ENCODE data around the gene HGFAC.
A peak's percentile ranks its signal among the peaks of the same experiment; 100 is the strongest.
"Not testable (repeated sequence)": the region's sequence is repeated elsewhere in the genome, so short reads cannot be mapped to it uniquely, and the experiment has no call there.

The HGFAC gene

DNA sequence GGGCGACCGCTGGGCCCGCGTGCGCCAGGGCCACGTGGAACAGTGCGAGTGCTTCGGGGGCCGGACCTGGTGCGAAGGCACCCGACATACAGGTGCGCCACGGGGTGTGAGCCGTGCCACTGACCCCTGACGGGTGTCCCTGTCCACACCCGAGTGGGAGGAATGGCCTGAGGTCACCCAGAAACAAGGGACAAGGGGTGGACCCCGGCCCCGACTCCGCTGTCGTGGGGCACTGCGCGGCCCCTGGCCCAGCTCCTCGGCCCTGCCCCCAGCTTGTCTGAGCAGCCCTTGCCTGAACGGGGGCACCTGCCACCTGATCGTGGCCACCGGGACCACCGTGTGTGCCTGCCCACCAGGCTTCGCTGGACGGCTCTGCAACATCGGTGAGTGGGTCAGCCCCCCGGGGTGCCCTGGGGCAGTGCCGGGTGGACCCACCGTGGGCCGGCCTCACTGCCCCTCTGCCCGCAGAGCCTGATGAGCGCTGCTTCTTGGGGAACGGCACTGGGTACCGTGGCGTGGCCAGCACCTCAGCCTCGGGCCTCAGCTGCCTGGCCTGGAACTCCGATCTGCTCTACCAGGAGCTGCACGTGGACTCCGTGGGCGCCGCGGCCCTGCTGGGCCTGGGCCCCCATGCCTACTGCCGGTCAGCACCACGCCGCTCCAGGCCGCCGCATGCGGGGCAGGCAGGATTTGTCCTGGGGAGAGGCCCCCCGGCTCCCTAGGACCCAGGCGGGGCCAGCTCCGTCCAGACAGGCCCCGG is 2.8 kb downstream of the HGFAC start:
- no peak for DNase-seq

DNA sequence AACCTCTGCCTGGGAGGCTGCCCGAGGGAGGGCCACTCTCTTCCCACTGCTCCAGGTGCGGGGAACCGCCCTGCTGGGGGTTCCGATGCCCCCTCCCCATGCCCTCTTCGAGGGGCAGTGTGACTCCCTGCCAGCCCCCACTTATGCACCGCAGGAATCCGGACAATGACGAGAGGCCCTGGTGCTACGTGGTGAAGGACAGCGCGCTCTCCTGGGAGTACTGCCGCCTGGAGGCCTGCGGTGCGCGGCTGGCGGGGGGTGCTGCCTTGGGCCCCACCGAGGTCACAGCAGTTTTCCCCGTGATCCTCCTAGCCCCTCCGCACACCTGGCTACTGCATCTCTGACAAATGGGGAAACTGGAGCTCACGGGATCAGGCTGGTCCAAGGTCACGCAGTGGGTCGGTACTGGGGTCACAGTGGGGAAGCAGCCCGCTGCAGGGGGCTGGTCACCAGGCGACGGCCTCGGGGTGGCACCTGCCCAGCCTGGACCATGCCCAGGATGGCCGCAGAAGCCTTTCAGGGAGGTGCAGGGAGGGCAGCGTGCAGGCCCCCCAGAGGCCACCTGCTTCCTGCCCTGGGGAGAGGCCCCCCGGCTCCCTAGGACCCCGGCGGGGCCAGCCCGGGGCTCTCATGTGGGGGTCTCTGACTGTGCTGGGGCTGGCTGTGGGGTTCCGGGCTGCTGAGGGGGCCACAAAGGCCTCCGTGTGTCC is 3.5 kb downstream of the HGFAC start:
- DNase-seq: no peak

DNA sequence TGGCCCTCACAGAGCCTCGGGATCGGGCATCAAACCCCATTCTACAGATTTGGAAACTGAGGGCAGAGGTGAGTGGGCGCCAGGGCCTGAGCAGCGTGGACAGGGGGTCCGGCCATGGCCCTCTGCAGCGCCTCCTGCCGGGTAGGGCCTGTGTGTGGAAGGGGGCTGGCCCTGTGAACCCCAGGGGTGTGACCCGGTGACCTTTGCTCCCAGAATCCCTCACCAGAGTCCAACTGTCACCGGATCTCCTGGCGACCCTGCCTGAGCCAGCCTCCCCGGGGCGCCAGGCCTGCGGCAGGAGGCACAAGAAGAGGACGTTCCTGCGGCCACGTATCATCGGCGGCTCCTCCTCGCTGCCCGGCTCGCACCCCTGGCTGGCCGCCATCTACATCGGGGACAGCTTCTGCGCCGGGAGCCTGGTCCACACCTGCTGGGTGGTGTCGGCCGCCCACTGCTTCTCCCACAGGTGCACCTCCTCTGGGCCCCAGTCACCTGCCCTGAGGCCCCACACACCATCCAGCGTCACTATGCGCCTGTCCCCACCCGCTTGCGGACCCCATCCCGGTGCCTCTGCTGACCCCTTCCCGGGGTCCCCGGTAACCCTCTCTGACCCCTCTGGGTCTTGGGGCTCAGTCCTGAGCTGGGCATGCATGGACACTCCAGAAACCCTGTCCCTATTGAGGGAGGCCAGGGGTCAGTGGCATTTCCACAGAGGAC is 4.2 kb downstream of the HGFAC start:
- no peak for DNase-seq

DNA sequence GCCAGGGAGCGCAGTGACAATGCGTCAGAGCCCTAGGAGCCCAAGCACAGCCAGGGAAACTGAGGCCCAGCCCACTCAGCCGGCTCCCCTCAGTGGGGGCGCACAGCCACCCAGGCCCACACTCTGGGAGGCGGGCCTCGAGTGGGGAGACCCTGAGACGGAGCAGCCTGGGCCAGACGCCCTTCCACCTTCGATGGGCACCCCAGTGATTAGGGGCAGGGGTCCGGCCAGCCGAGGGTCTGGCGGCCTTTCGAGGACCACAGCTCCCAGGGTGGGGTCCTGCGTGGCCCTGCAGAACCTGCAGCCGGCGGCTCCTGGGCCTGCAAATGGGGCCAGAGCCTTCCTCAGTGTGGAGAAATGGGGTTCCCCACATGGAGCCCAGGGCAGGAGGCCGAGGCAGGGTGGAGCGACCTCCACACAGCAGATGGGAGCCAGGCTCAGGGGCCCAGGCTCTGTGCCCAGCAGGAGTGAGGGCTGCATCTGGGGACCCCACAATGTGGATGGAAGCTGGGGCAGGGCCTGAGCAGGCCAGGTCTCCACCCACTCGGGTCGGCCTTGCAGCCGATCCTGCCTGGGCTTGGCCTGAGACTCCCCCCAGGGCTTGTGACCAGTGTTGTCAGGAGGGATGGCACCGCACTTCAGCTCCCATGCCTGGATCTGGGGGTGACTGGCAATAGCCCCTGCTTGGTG is 5.0 kb downstream of the HGFAC start:
- no peak for DNase-seq

DNA sequence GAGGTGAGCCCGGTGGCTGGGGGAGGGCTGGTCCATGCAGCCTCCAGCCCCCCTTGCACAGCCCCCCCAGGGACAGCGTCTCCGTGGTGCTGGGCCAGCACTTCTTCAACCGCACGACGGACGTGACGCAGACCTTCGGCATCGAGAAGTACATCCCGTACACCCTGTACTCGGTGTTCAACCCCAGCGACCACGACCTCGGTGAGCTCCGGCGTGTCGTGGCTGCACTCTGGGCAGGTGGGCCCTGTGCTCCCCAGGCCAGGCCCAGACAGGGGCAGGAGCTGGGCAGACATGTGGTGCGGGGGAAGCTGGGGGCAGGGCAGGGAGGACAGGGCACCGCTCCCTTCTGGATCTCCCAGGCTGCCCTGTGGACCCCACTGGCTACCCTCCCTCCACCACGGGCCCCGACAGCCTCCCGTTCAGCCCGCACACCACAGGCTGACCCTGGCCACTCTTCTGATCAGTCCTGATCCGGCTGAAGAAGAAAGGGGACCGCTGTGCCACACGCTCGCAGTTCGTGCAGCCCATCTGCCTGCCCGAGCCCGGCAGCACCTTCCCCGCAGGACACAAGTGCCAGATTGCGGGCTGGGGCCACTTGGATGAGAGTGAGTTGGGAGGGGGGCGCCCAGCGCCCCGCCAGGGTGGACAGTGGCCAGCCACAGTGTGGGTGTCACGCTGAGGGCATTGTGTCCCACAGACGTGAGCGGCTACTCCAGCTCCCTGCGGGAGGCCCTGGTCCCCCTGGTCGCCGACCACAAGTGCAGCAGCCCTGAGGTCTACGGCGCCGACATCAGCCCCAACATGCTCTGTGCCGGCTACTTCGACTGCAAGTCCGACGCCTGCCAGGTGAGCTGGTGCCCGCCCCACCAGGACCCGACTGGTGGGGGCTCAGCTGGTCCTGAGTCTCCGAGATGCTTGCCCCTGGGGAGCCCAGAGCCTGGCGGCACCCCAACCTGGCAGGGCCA is 5.9 kb downstream of the HGFAC start:
- DNase-seq: no peak

DNA sequence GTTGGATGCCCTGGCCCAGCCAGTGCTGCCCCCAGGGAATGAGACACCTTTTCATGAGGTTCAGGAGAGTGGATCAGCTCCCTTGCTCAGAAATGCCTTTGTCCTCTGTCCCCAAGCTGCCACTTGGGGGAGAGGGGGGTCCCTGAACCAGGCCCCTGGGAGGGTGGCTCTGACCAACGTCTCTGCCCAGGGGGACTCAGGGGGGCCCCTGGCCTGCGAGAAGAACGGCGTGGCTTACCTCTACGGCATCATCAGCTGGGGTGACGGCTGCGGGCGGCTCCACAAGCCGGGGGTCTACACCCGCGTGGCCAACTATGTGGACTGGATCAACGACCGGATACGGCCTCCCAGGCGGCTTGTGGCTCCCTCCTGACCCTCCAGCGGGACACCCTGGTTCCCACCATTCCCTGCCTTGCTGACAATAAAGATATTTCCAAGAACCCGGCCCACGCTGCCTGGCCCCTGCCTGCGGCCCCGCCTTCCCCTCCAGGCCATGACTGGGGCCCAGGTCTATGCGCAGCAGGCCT is 7.3 kb downstream of the HGFAC start:
- DNase-seq: no peak

DNA sequence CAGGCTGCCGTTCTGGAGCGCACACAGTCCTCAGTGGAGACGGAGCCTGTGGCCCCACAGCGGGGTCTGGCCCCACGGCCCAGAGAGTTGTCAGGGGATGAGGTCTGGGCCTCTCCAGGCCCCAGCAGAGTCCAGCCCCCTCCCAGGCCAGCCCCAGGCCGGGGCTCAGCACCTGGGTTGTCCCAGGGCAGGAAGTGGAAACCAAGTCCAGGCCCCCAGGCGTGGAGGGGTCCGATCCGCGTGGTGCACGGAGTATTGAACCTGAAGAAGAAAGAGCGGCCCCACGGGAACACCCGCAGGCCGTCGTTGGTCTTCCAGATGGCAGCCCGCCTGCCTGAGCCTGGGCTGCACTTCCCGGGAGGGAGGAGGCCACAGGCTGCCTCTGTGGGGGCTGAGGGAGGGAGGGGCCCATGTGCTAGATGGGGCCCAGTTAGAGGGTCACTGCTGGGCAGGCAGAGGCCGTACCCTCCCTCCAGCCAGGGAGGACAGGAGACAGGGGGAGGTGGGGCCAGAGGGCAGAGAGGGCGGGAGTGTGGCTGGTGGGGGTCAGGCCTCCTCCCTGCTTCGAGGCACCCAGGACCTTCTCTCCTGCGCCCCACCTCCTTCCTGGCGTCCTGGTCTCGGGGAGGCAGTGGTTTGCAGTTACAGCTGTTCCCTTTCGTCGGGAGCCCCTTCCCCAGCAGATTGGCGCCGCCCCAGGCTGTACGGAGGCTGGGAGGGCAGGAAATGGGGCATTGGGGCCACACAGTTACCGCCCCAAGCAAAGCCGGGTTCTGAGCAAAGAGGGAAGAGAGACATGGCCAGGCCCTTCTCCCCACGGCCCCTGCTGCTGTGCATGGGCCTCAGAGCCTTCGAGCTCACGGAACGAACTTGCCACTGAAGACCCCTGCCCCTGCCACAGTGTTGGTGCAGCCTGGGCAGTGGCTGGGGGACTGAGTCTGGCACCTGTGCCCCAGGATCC is 8.1 kb downstream of the HGFAC start:
- DNase-seq: no peak

DNA sequence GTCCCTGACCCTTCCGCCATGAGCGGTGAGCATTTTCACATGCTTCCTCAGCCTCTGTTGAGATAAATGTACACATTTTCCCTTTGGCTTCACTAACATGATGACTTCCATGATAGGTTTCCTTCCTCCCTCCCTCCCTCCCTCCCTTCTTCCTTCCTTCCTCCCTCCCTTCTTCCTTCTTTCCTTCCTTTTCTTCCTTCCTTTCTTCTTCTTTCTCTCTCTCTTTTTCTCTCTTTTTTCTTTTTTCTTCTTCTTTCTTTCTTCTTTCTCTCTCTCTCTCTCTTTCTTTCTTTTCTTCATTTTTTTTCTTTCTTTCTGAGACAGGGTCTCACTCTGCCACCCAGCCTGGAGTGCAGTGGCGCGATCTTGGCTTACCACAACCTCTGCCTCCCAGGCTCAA is 8.9 kb downstream of the HGFAC start:
- DNase-seq: no peak

DNA sequence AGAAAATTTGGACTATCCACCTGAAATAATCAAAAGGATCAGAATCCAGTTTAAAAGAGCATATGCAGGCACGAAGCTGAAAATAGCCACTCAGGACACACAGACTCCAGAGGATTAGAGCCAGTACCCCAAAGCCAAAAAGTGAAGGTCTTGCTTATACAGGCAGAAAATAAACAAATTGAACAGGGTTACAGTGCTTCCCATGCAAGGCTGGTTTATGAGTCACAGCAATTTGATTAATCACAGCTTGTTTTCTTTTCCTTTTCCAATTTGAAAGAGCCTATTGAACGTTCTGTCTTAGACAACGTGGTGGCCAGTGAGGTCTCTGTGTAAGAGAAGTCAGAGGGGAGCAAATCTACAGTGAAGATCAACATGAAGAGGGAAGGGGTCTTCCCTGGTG is 10.2 kb downstream of the HGFAC start:
- DNase-seq: no peak

DNA sequence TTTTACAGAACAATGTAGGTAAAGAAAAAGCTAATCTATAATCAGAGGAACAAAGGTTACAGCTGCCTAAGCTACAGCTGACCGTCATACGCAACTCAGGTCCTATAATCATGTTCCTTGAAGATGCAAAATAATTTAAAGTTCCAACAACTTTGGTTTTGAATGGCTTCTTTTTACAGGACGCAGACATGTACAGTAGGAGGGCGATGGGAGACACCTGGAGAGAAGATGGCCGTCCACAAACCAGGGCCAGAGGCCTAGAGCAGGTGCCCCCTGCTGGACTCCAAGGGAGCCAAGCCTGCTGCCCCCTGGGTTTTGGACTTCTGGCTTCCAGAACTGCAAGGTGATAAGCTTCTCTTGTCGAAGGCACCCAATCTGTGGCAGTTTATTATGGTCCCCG is 10.6 kb downstream of the HGFAC start:
- DNase-seq: no peak

DNA sequence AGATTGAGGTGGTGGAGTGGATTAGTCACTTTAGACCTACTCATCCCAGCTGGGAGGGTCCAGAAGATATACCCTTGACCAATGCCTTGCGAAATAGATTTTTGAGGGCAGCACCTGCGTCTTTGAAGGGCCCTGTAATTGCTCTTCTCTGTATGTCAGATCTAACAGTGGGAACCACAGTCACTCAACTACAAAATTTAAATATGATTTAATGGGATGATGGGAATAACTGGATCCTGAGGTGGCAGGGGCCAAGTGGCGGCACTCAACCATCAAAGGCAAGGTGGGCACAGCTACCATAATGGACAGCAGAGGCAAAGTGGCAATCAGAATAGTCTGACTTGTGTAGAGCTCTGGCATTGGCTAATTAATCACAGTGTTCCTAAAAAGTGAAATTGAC is 13.8 kb downstream of the HGFAC start:
- DNase-seq: not testable (repeated sequence)

DNA sequence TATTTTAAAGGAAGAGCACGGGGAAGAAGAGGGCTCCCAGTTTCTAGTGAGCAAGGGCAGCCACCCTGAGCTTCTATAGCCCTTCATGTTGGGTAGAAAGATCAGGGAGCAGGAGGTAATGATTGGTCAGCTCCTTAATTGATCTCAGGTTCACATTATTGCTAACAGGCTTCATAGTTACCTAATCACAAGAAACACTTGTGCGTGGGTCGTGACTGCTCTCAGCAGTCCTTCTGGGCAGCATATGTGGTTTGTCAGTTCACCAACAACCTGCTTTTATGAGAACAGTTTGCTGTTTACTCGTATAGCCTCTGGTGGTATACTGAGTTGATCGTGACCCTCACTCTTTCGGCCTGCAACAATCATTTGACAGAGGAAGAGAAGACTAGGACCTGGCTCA is 16.6 kb downstream of the HGFAC start:
- DNase-seq: no peak

DNA sequence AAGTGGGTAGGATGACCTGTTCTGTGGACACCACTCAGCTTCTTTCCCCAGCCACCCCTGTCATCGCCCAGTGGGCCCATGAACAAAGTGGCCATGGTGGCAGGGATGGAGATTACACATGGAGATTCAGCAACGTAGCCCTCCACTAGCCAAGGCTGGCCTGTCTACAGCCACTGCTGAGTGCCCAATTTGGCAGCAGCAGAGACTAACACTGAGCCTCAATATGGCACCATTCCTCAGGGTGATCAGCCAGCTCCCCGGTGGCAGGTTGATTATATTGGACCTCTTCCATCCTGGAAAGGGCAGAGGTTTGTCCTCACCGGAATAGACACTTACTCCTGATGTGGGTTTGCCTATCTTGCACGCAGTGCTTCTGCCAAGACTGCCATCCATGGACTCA is 17.4 kb downstream of the HGFAC start:
- DNase-seq: not testable (repeated sequence)

DNA sequence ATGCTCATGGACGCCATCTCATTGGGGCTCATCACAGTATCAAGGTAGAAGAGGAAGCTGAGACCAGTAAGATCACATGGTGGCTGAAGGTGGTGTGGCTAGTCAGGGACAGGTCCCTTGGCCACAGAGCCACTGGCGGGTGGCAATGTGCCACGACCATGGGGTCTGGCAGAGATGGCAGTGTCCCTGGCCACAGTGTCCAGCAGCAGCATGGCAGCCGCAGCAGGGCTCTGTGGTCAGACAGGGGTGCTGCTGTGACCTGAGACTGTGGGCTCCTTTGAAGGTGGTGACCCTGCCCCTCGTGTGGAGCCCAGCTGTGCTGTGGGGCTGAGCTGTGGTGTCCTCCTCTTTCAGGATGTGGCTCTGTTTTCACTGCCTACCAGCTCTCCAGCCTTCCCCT is 19.2 kb downstream of the HGFAC start:
- DNase-seq: no peak

DNA sequence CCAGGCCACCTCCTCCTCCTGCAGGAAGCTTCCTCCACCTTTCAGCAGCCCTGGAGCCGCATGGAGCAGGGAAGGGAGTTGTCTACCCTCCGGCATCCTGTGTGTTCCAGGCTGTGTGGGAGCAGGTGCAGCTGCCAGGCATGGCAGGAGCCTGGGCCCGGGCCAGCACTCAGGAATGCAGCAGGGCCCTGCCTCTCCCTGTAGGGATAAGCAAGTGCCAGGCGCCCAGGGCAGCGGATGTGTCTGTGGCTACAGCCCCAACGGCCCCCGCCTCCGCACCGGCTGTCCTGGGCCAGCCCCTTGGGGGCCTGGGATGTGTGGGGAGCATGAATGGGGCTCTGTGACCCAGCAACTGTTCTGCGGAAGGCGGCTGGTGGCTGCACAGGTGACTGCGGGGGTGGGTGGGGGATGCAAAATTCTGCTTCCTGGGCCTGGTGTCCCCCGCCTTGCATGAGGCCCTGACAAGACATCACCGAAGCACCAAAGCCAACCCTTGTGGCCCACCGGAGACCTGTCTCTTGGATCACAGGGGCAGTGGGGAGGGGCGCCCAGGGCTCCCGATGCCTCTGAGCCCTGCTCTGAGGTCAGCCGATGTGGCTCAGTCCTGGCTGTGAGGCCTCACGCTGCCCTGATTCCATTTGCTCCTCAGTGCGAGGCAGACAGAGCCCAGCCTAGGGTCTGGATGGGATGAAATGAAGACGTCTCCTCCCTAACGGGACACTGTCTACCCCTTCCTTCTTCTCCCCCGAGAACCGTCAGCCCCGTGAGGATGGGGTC is 19.9 kb downstream of the HGFAC start:
- peak; percentile 84 for DNase-seq

DNA sequence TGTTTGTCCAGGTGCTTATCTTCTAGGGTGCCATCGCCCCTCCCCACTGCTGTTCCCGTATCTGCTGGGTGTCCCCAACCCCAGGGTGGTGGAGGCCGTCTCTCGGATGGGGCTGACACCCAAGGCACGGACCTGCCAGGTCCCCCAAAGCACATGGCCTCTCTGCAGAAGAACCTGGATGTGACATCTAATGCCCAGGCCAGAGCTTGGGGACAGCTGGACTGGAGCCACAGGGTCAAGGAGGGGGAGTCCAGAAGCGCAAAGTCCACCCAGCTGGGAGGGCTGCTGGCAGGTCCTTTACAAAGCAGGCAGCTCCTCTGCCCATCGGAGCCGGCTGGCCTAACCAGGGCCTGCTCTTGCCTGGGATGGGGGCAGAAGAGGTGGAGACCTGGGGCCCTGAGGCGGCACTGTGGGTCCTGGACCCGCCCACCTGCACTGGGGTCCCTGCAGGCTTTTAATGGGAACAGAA is 20.6 kb downstream of the HGFAC start:
- DNase-seq: no peak

DNA sequence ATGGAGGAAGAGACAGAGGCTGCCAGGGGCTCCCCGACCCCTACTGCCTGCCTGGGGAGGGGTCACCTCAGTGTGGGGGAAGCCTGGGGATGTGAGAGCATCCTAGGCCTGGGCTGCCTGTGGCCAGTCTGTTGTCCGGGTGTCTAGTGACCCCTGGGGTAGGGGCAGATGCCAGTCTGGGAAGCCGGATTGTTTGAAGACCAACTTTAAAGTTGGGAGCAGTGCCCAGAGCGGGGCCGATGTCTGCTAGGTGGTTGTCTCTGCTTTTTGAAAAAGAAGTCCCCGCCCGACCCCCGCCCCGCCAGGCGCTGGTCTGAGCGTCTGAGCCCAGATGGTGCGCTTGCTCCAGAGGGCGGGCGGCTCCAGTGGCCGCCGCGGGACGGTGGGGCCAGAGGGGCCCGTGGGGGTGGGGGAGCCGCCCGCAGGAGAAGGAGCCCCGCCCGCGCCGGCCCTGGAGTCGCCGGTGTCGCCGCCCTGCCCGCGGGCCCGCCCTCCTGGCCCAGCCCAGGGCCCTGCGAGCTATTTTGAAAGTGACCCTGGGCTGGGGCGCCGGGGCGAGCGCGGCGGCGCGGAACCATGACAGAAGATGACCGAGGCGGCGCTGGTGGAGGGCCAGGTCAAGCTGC is 21.1 kb downstream of the HGFAC start, which contains the start of gene DOK7:
Gene DOK7, plus strand, starts transcription at position 517 of the 626 bp plus-strand sequence. Its CDS starts 70 bp downstream, at position 587.
- DNase-seq: no peak

DNA sequence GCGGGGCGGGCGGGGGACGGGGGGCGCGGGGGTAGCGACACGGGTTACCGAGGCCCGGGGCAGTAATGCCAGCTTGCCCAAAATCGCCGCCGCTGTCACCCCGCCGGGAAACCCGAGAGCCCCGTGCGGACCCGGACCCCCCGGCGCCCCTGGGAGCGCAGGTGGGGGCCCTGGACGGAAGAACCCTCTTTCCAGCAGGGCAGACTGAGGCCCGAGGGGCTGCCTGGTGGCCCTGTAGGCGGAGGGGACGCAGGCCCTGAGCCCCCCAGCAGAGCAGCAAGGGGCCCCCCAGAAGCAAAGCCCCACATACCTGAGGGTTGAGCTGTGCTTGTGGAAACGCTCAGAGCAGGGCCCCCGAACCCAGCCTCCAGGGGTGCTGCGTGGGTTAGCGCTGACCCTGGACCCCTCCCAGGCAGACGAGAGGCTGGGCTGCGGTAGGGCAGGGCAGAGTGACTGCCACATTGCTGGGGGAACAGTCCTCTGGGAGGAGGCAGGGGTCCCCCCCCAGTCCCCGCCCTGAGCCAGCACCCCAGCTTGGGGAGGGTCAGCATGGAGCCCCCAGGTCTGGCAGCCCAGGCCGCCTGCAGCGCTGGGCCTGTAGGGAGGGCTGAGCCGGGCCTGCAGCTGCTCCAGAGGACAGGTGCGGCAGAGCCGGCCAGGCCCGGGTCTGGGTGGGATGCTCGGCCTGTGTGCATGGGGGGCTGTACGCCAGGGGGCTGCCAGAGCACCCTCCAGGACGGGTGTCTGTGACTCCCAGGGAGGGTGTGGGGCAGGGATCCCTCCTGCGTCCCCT is 22.0 kb downstream of the HGFAC start:
- no peak for DNase-seq
